ENCODE measurements around the gene CDKN1C. TPM values are rescaled to one million over a fixed set of nuclear protein-coding genes. Genes with fewer than 3 reads are reported as not detected.

The CDKN1C gene
- total and polyA plus RNA-seq, 4 donors, result 37.3 to 107 (median 58.6) TPM

DNA sequence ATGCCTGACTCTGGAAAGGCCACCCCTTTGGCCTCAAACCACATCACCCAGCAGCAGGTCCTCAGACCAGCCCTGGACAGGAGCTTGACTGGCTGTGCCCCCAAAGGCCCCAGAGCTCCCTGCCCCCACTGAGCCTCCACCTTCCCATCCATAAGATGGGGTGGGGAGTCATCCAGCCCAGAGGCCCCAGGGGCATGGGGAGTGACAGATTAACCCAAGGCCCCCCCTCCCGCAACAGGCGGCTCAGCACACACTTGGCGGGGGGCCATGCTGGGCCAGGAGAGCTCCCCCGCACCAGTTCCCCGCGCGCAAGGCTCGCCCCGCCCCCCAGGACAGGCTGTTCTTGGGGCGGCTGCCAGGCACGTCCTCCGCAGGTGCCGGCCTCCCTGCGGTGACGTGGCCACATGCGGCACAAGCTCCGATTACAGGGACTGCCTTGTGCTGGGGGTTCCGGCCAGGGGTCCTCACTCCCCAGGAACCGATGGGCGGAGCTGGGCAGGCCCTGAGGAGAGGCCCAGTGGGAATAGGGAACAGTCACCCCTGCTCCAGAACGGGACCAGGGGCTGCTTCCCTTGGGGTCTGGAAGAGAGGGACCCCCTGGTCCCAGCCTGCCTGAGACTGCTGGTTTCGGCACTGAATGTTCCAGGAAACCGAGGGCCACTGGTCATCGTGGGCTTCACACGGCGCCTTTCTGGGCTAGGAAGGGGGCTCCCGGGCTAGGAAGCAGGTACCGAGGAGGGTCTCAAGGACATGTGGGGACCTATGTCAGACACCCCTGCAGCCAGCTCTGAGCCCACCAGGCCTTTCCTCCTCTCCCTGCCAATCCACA is 5.1 kb upstream of the CDKN1C start:
- H3K4me1 ChIP-seq (ENCODE audit: control insufficient read depth, insufficient read depth, low read length), result peaks cover 56% of the 10 kb centered on the region
- H3K27ac ChIP-seq (ENCODE audit: low read depth, low read length), result no peak overlapping the region
- no peaks in the 10 kb centered on the region for H3K36me3 ChIP-seq (ENCODE audit: control insufficient read depth, insufficient read depth, low read length)
- no peaks in the 10 kb centered on the region for H3K27me3 ChIP-seq (ENCODE audit: control insufficient read depth, insufficient read depth, low read length)
- 49% methylated on average over 28 of the region's 28 CpGs for WGBS (ENCODE audit: insufficient coverage)
- no peak for DNase-seq (ENCODE audit: low read depth in 4 of 6, low spot score in 6 of 6)
- no peak overlapping the region for H3K4me3 ChIP-seq (ENCODE audit: low read depth, low read length)
- H3K9me3 ChIP-seq (ENCODE audit: control insufficient read depth, insufficient read depth, low read length), result no peaks in the 10 kb centered on the region

DNA sequence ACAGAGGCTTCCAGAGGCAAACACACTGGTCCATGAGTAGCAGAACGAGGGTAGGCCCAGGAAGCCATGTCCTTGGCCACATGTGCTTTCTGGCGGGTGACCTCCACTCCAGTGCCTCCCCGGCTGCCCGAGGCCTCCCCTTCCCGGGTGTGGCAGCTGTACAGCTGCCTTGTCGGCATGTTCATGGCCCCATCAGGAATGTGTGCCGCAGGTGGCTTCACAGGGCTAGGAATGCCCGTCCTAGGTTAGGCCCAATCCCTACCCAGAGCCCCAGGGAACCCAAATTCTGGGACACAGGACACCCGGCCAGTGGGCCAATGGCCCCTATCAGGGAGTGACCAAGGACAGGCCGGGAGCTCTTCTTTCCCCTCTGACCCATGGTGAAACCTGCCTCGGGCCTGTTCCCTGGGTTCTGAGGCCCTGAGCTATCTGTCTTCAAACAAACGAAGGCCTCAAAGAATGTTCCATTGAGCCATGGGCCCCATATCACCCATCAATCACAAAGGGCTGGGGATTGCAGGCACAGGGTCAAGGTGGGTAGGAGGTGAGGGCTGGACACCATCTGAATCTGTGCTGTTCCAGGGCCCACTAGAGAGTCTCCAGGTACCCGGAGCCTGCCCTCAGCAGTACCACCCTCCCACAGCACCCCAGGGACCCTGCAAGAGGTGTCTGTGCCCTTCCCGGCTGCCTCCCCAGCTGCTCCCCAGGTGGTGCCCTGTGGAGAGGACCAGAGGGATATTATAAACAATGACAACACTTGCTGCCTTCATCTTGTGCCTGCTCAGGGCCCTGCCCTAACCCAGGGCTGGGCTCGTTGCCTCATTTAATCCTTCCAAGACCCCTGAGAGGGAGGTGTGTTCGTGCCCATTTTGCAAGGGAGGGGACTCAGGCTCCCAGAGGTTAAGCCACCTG is 4.0 kb upstream of the CDKN1C start:
- H3K9me3 ChIP-seq (ENCODE audit: control insufficient read depth, insufficient read depth, low read length), result no peaks in the 10 kb centered on the region
- no peak for DNase-seq (ENCODE audit: low read depth in 4 of 6, low spot score in 6 of 6)
- H3K4me3 ChIP-seq (ENCODE audit: low read depth, low read length), result no peak overlapping the region
- H3K27ac ChIP-seq (ENCODE audit: low read depth, low read length), result no peak overlapping the region
- H3K4me1 ChIP-seq (ENCODE audit: control insufficient read depth, insufficient read depth, low read length), result peaks cover 62% of the 10 kb centered on the region
- 84% methylated on average over 11 of the region's 16 CpGs for WGBS (ENCODE audit: insufficient coverage)
- H3K36me3 ChIP-seq (ENCODE audit: control insufficient read depth, insufficient read depth, low read length), result no peaks in the 10 kb centered on the region
- no peaks in the 10 kb centered on the region for H3K27me3 ChIP-seq (ENCODE audit: control insufficient read depth, insufficient read depth, low read length)

DNA sequence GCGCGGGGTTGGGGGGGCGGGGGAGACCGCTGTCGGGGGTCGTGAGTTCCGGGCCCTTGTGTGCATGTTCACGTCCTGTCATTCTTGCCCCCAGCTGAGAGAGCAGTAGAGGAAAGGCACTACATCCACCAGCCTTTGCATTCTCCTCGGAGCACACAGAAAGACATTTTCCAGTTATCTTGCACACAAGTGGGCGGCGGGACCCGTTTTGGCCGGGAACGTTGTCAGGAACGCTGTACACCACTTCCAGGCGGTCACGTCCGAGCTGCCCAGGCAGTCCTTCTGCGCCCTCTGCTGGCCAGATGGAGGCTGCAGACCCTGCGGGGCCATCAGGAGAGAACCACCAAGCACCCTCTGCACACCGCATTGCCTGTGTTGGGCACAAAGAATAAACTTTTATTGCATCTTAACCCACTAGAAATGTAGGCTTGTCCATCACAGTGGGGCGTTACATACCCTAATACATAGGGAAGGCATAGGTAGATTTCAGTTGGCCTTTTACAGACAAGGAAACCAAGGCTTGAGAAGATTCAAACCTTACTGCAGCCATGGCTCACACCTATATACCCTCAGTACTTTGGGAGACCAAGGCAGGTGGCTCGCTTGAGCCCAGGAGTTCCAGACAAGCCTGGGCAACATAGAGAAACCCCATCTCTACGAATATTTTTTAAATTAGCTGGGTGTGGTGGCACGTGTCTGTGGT is 2.8 kb upstream of the CDKN1C start:
- no peaks in the 10 kb centered on the region for H3K9me3 ChIP-seq (ENCODE audit: control insufficient read depth, insufficient read depth, low read length)
- peak in 2 of 6 donors; percentile 94 to 95 for DNase-seq (ENCODE audit: low read depth in 4 of 6, low spot score in 6 of 6)
- no peak overlapping the region for H3K4me3 ChIP-seq (ENCODE audit: low read depth, low read length)
- no peaks in the 10 kb centered on the region for H3K36me3 ChIP-seq (ENCODE audit: control insufficient read depth, insufficient read depth, low read length)
- no peak overlapping the region for H3K27ac ChIP-seq (ENCODE audit: low read depth, low read length)
- 31% methylated on average over 19 of the region's 25 CpGs for WGBS (ENCODE audit: insufficient coverage)
- H3K27me3 ChIP-seq (ENCODE audit: control insufficient read depth, insufficient read depth, low read length), result no peaks in the 10 kb centered on the region
- H3K4me1 ChIP-seq (ENCODE audit: control insufficient read depth, insufficient read depth, low read length), result peaks cover 67% of the 10 kb centered on the region

DNA sequence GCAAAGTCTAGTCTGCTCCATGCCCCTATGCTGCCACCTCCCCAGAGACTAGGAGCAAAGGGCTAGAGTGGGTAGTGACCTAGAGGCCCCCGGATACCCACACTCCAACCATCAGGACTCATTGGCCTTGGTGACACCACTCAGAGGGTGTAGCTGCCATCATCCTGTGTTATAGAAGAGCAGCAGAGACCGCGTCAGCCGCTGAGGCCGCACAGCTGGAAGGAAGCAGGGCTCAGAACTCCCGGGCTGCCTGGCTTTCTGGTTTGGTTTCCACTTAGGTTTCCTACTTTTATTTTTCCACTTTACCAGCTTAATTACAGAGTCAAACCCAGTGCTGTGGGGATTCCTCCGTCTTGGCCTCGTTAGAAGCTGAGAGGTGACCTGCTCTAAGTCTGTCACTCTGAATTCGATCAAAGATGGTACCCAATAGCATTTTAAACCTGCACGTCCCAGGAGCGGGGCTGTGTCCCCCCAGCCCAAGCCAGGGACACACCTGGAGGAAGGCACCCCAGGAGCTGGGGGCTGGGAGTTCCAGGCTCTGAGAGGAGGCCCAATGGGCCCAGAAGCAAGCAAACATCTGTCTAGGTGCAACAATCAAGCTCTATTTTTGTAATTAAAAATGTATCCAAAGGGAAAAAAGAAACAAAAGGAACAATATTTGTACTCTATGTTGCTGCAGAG is 2.1 kb upstream of the CDKN1C start:
- 76% methylated on average over 11 of the region's 11 CpGs for WGBS (ENCODE audit: insufficient coverage)
- no peak for DNase-seq (ENCODE audit: low read depth in 4 of 6, low spot score in 6 of 6)
- no peak overlapping the region for H3K27ac ChIP-seq (ENCODE audit: low read depth, low read length)
- H3K36me3 ChIP-seq (ENCODE audit: control insufficient read depth, insufficient read depth, low read length), result peaks cover 4% of the 10 kb centered on the region
- no peaks in the 10 kb centered on the region for H3K9me3 ChIP-seq (ENCODE audit: control insufficient read depth, insufficient read depth, low read length)
- peaks cover 65% of the 10 kb centered on the region for H3K4me1 ChIP-seq (ENCODE audit: control insufficient read depth, insufficient read depth, low read length)
- H3K27me3 ChIP-seq (ENCODE audit: control insufficient read depth, insufficient read depth, low read length), result no peaks in the 10 kb centered on the region
- no peak overlapping the region for H3K4me3 ChIP-seq (ENCODE audit: low read depth, low read length)

DNA sequence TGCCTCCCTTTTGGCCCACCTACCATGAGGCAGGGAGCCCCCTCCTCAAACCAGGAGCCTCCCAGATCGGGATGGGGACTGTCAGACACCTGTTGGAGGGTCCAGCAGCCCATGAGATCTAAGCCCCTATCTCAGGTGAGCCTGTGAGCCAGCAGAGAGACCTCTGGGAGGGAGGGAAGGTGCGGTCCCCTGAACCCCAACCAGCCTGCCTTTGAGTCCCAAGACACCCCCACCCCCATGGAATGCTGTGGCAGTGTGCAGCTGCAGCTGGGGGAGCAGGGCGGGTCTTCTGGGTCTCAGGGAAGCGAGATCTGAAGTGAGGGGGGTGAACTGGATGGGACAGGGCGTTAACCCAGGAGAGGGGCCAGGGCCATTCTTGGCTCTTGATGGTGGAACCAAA is 1.4 kb upstream of the CDKN1C start:
- Histone ChIP-seq H3K36me3 (ENCODE audit: control insufficient read depth, insufficient read depth, low read length) (peaks cover 9% of the 10 kb centered on the region), H3K27me3 (ENCODE audit: control insufficient read depth, insufficient read depth, low read length) (no peaks in the 10 kb centered on the region), H3K27ac (ENCODE audit: low read depth, low read length) (no peak overlapping the region), H3K9me3 (ENCODE audit: control insufficient read depth, insufficient read depth, low read length) (no peaks in the 10 kb centered on the region), H3K4me1 (ENCODE audit: control insufficient read depth, insufficient read depth, low read length) (peaks cover 65% of the 10 kb centered on the region), H3K4me3 (ENCODE audit: low read depth, low read length) (no peak overlapping the region)
- no peak for DNase-seq (ENCODE audit: low read depth in 4 of 6, low spot score in 6 of 6)
- WGBS (ENCODE audit: insufficient coverage), result no CpG with 5 or more reads among the region's 5 CpGs

DNA sequence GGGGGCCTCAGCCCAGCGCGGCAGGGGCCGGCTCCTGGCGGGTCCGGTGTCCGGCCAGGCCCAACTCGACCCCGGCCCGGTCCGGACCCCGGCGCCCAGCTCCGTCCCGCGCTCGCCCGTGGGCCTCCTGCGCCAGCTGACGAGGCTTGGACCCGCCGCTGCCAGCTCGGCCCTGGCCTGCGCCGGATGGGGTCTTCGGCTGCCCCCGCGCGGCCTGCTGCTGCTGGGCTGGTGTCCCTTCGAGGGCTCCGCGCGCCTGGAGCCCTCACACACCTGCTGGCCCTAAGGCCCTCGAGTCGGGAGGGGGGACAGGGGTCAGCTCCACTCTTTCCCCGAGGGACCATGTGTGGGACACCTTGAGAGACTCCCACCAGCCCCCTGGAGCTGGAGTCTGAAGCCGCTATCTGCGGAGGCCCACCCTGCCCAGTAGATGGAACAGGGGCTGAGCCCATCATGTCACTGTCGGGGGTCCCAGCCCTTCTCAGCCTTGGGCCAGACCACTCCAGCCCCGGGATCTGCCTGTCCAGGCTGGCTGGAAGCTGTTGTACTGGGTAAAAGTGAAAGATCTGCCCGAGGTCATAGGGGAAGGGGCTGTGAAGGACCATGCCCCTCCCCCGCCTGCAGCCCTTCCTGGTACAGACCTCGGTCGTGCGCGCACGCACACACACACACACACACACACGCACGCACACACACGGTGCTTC is 768 bp upstream of the CDKN1C start:
- Histone ChIP-seq H3K27me3 (ENCODE audit: control insufficient read depth, insufficient read depth, low read length) (no peaks in the 10 kb centered on the region), H3K36me3 (ENCODE audit: control insufficient read depth, insufficient read depth, low read length) (peaks cover 15% of the 10 kb centered on the region), H3K27ac (ENCODE audit: low read depth, low read length) (peak overlapping the region; percentile 61), H3K4me3 (ENCODE audit: low read depth, low read length) (no peak overlapping the region), H3K9me3 (ENCODE audit: control insufficient read depth, insufficient read depth, low read length) (no peaks in the 10 kb centered on the region), H3K4me1 (ENCODE audit: control insufficient read depth, insufficient read depth, low read length) (peaks cover 65% of the 10 kb centered on the region)
- WGBS (ENCODE audit: insufficient coverage), result 3% methylated on average over 39 of the region's 49 CpGs
- peak in 2 of 6 donors; percentile 80 to 82 for DNase-seq (ENCODE audit: low read depth in 4 of 6, low spot score in 6 of 6)

- peak overlapping the region; percentile 73 for H3K4me3 ChIP-seq (ENCODE audit: low read depth, low read length)
- H3K9me3 ChIP-seq (ENCODE audit: control insufficient read depth, insufficient read depth, low read length), result no peaks in the 10 kb centered on the region
- peaks cover 21% of the 10 kb centered on the region for H3K36me3 ChIP-seq (ENCODE audit: control insufficient read depth, insufficient read depth, low read length)
- peak in 2 of 6 donors; percentile 70 to 72 for DNase-seq (ENCODE audit: low read depth in 4 of 6, low spot score in 6 of 6)
- under 1% methylated on average over 80 of the region's 80 CpGs for WGBS (ENCODE audit: insufficient coverage)
- no peaks in the 10 kb centered on the region for H3K27me3 ChIP-seq (ENCODE audit: control insufficient read depth, insufficient read depth, low read length)
- H3K4me1 ChIP-seq (ENCODE audit: control insufficient read depth, insufficient read depth, low read length), result peaks cover 53% of the 10 kb centered on the region
- peak overlapping the region; percentile 50 for H3K27ac ChIP-seq (ENCODE audit: low read depth, low read length)
These were observed 428 bp downstream of the CDKN1C start for GRCh38 chr11:2885017-2885677.

- Histone ChIP-seq H3K4me3 (ENCODE audit: low read depth, low read length) (peak overlapping the region; percentile 45), H3K27ac (ENCODE audit: low read depth, low read length) (no peak overlapping the region), H3K4me1 (ENCODE audit: control insufficient read depth, insufficient read depth, low read length) (peaks cover 51% of the 10 kb centered on the region), H3K36me3 (ENCODE audit: control insufficient read depth, insufficient read depth, low read length) (peaks cover 21% of the 10 kb centered on the region), H3K9me3 (ENCODE audit: control insufficient read depth, insufficient read depth, low read length) (no peaks in the 10 kb centered on the region), H3K27me3 (ENCODE audit: control insufficient read depth, insufficient read depth, low read length) (no peaks in the 10 kb centered on the region)
- DNase-seq (ENCODE audit: low read depth in 4 of 6, low spot score in 6 of 6), result peak in 2 of 6 donors; percentile 65 to 66
- under 1% methylated on average over 119 of the region's 119 CpGs for WGBS (ENCODE audit: insufficient coverage)
These were observed 1.4 kb downstream of the CDKN1C start for GRCh38 chr11:2883979-2884815.

All from spinal cord (tissue), 10 donors.